Adrenal gland (tissue), 5 donors: ENCODE data around the gene RNU4-1.

ENCODE experiments used
- POLR2A ChIP-seq, 2 donors: fragments of 450-650 bp; IDR thresholded peaks; one replicate each; pipeline ENCODE4 v1.6.1; 2017; ENCODE audit warnings: antibody characterized with exemption in 2 of 2, mild to moderate bottlenecking in 2 of 2, moderate library complexity in 1 of 2
- TF ChIP-seq, protein P1 (sequence below), 6 experiments: fragments of 450-650 bp in 4 of 6; fragments of 200-600 bp in 2 of 6; sonication (generic) in 1 of 6; IDR thresholded peaks; 1 replicate in 5 of 6; 2 replicates in 1 of 6; pipeline versions ENCODE4 v1.5.1 to v1.8.0; 2016 to 2021; ENCODE audit warnings: antibody characterized with exemption in 6 of 6, mild to moderate bottlenecking in 2 of 6, moderate library complexity in 1 of 6
- donor health status: DM: no; HTN: no; CAD: no.

DNA sequence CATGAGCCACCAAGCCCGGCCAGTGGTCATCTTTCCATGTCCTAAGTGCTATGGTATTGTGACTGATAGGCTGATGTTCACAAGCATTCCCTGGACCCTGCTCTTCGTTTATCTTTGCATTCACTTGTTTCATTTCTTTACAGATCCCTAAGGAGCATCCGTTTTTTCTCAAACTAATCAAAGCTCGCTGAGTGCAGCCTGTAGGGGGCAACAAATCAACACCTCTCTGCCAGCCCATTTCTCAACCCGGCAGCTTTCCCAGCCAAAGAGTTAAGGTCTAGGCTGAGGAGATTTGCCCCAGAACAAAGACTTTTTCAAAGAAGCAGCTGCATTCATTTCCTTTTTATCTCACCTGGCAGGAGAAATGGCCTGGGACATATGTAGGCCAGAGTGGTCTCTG, 21.2 kb upstream of the RNU4-1 start:
- TF ChIP-seq, protein P1, sequence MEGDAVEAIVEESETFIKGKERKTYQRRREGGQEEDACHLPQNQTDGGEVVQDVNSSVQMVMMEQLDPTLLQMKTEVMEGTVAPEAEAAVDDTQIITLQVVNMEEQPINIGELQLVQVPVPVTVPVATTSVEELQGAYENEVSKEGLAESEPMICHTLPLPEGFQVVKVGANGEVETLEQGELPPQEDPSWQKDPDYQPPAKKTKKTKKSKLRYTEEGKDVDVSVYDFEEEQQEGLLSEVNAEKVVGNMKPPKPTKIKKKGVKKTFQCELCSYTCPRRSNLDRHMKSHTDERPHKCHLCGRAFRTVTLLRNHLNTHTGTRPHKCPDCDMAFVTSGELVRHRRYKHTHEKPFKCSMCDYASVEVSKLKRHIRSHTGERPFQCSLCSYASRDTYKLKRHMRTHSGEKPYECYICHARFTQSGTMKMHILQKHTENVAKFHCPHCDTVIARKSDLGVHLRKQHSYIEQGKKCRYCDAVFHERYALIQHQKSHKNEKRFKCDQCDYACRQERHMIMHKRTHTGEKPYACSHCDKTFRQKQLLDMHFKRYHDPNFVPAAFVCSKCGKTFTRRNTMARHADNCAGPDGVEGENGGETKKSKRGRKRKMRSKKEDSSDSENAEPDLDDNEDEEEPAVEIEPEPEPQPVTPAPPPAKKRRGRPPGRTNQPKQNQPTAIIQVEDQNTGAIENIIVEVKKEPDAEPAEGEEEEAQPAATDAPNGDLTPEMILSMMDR (IDR thresholded peaks at IDR 0.05): no peak
- no peak for TF ChIP-seq POLR2A (IDR thresholded peaks at IDR 0.05)
